SK-N-SH (cell line): ENCODE measurements around the gene KRT4.

Experiments
- CTCF ChIP-seq: fragments of 200-600 bp; sonication (generic); IDR thresholded peaks from 2 replicates; pipeline ENCODE4 v1.6.1; 2017; ENCODE audit warnings: antibody characterized with exemption, mild to moderate bottlenecking, moderate library complexity
- EP300 ChIP-seq, 2 experiments: IDR thresholded peaks; 2 replicates each; pipeline versions ENCODE4 v1.4.0 to v1.6.1; 2012; ENCODE audit warnings: borderline replicate concordance in 1 of 2, low read depth in 1 of 2, low read length in 1 of 2
- FOXM1 ChIP-seq: IDR thresholded peaks from 2 replicates; pipeline ENCODE4 v1.4.0; 2012; ENCODE audit warnings: low read depth, mild to moderate bottlenecking
- GATA2 ChIP-seq: sonication (generic); formaldehyde crosslinking; IDR thresholded peaks from 2 replicates; pipeline ENCODE4 v1.5.0; 2020; ENCODE audit warnings: mild to moderate bottlenecking, missing genetic modification reagents
- JUND ChIP-seq: IDR thresholded peaks from 2 replicates; pipeline ENCODE4 v1.4.0; 2012
- MEF2A ChIP-seq: IDR thresholded peaks from 2 replicates; pipeline ENCODE4 v1.4.0; 2012; ENCODE audit warnings: low read depth, borderline replicate concordance
- NRF1 ChIP-seq: IDR thresholded peaks from 2 replicates; pipeline ENCODE4 v1.6.1; 2012; ENCODE audit warnings: low read depth, mild to moderate bottlenecking, low read length
- POLR2AphosphoS5 ChIP-seq: IDR thresholded peaks from 2 replicates; pipeline ENCODE4 v1.6.1; 2012; ENCODE audit warnings: low read depth, low read length
- RAD21 ChIP-seq: IDR thresholded peaks from 2 replicates; pipeline ENCODE4 v1.6.1; 2012; ENCODE audit warnings: mild to moderate bottlenecking, low read length
- RCOR1 ChIP-seq: fragments of 150-350 bp; IDR thresholded peaks from 2 replicates; pipeline ENCODE4 v1.6.1; 2017; ENCODE audit warnings: antibody characterized with exemption, low read length
- SMC3 ChIP-seq: IDR thresholded peaks from 2 replicates; pipeline ENCODE4 v1.6.1; 2012; ENCODE audit warnings: low read depth, low read length, improper control_type of control experiment
- YY1 ChIP-seq: IDR thresholded peaks from 2 replicates; pipeline ENCODE4 v1.4.0; 2012; ENCODE audit warnings: low read depth, mild to moderate bottlenecking
- TF ChIP-seq, protein P1 (sequence below): fragments of 150-350 bp; IDR thresholded peaks from 2 replicates; pipeline ENCODE4 v1.6.1; 2016; ENCODE audit warnings: mild to moderate bottlenecking, low read depth, low read length
- TF ChIP-seq, protein P2 (sequence below): IDR thresholded peaks from 2 replicates; pipeline ENCODE4 v1.6.1; 2012; ENCODE audit warnings: mild to moderate bottlenecking, low read depth, low read length, moderate library complexity

DNA sequence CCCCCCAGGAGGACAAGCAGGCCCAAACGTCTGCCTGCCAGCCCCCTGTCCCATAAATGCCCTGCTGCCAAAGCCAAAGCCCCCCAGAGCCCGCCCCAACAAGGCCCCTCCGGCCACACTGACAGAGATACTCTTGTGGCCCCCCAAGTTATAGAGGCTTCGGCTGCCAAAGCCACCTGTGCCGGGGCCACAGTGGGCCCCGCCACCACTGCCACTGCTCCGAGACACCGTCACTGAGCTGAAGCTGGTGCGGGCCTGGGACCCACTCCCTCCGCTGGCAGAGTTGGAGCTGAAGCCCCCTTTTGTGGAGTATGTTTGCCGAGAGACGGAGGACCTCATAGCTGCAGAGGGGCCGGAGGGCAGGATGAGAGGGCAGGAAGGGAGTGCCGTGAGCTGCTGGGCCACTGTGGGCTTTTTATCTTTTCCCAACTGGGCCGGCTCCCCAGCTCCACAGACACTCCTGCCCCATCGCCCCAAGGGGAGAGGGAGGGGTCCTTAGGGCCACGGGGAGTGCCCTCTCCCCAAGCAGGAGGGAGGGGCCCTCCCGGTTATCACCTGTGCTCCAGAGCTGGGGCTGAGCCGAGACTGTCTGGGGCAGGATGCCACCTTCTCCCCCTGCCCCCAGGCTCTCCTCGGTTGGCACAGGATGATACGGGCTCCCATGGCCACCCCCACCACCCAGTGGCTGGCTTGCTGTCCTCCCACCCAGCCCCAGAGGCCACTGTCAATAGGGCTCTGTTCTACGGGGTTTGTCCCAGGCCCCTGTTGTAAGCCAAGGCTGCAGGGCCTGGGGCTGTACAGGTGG is 20.2 kb upstream of the KRT4 start, which contains the start of gene KRT79:
- no peak for TF ChIP-seq CTCF
- TF ChIP-seq JUND, result no peak
- TF ChIP-seq FOXM1, result no peak
- TF ChIP-seq GATA2 (CRISPR knock-in tag), result no peak
- TF ChIP-seq EP300 (IDR thresholded peaks at IDR 0.05; ENCODE audit: borderline replicate concordance in 1 of 2, low read depth in 1 of 2, low read length in 1 of 2), result no peak
- no peak for TF ChIP-seq SMC3
- no peak for TF ChIP-seq RAD21
- no peak for TF ChIP-seq RCOR1
- TF ChIP-seq POLR2AphosphoS5, result no peak
- TF ChIP-seq MEF2A, result no peak
- TF ChIP-seq YY1, result no peak
- TF ChIP-seq, protein P1, sequence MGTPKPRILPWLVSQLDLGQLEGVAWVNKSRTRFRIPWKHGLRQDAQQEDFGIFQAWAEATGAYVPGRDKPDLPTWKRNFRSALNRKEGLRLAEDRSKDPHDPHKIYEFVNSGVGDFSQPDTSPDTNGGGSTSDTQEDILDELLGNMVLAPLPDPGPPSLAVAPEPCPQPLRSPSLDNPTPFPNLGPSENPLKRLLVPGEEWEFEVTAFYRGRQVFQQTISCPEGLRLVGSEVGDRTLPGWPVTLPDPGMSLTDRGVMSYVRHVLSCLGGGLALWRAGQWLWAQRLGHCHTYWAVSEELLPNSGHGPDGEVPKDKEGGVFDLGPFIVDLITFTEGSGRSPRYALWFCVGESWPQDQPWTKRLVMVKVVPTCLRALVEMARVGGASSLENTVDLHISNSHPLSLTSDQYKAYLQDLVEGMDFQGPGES, result no peak
- TF ChIP-seq NRF1, result no peak
- TF ChIP-seq, protein P2, sequence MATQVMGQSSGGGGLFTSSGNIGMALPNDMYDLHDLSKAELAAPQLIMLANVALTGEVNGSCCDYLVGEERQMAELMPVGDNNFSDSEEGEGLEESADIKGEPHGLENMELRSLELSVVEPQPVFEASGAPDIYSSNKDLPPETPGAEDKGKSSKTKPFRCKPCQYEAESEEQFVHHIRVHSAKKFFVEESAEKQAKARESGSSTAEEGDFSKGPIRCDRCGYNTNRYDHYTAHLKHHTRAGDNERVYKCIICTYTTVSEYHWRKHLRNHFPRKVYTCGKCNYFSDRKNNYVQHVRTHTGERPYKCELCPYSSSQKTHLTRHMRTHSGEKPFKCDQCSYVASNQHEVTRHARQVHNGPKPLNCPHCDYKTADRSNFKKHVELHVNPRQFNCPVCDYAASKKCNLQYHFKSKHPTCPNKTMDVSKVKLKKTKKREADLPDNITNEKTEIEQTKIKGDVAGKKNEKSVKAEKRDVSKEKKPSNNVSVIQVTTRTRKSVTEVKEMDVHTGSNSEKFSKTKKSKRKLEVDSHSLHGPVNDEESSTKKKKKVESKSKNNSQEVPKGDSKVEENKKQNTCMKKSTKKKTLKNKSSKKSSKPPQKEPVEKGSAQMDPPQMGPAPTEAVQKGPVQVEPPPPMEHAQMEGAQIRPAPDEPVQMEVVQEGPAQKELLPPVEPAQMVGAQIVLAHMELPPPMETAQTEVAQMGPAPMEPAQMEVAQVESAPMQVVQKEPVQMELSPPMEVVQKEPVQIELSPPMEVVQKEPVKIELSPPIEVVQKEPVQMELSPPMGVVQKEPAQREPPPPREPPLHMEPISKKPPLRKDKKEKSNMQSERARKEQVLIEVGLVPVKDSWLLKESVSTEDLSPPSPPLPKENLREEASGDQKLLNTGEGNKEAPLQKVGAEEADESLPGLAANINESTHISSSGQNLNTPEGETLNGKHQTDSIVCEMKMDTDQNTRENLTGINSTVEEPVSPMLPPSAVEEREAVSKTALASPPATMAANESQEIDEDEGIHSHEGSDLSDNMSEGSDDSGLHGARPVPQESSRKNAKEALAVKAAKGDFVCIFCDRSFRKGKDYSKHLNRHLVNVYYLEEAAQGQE, result no peak
